ENCODE results near the gene QARS1.

QARS1 gene

DNA sequence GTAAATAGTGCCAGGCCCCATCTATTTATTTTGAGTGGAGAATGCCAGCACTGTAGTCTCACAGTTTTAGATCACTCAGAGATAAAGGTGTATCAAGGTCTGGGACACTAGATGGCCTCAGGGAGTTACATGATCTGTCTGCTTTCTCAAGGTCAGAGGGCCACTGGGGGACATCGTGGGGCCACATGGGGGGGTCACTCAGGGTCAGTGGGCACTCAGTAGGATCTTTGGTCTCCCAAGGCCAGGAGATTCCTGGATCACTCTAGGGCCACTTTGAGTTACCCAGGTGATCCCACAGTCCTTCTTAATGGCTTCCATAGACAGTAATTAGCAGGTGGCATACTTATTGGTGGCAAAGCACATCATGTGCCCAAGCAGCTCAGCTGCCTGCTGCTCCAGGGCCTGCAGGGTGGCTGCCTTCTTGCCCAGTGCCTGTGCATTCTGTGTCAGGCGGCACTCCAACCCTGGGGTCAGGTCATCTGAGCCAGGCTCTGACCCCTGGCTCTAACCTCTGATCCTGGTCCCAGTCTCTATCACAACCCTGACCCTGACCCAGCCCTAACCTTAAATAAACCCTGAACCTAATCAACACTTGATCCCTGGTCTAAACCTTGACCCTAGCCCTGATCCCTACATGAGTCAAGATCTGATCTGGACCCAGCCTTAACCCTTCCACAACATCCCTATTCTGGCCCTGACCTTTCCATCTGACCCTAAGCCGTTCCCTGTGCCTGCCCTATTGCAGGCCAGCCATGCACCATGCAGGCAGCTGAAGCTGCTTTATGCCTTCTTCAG lies 30.1 kb upstream of the QARS1 start:
- H3K27ac ChIP-seq (ENCODE audit: low read depth, low read length) = no peak overlapping the region
- H3K9me3 ChIP-seq (ENCODE audit: insufficient read depth, low read length) = no peaks in the 10 kb centered on the region
- H3K27me3 ChIP-seq (ENCODE audit: low read length) = no peaks in the 10 kb centered on the region
- no peaks in the 10 kb centered on the region for H3K36me3 ChIP-seq (ENCODE audit: low read length)
- TF ChIP-seq, protein P1, sequence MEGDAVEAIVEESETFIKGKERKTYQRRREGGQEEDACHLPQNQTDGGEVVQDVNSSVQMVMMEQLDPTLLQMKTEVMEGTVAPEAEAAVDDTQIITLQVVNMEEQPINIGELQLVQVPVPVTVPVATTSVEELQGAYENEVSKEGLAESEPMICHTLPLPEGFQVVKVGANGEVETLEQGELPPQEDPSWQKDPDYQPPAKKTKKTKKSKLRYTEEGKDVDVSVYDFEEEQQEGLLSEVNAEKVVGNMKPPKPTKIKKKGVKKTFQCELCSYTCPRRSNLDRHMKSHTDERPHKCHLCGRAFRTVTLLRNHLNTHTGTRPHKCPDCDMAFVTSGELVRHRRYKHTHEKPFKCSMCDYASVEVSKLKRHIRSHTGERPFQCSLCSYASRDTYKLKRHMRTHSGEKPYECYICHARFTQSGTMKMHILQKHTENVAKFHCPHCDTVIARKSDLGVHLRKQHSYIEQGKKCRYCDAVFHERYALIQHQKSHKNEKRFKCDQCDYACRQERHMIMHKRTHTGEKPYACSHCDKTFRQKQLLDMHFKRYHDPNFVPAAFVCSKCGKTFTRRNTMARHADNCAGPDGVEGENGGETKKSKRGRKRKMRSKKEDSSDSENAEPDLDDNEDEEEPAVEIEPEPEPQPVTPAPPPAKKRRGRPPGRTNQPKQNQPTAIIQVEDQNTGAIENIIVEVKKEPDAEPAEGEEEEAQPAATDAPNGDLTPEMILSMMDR (IDR thresholded peaks at IDR 0.05; ENCODE audit: insufficient read depth, low read length, poor library complexity, severe bottlenecking) = no peak
- TF ChIP-seq EZH2phosphoT487 (conservative IDR thresholded peaks at IDR 0.05; ENCODE audit: low read length) = no peak
- no peak overlapping the region for H3K4me3 ChIP-seq (ENCODE audit: insufficient read depth, low read length, poor library complexity, severe bottlenecking)
- no peaks in the 10 kb centered on the region for H3K79me2 ChIP-seq (ENCODE audit: insufficient read depth, low read length)
- no peaks in the 10 kb centered on the region for H4K20me1 ChIP-seq (ENCODE audit: low read depth, low read length)
- H3K4me2 ChIP-seq (ENCODE audit: low read depth, low read length, poor library complexity, severe bottlenecking) = no peak overlapping the region
- H3F3A ChIP-seq (ENCODE audit: insufficient read depth) = no peaks in the 10 kb centered on the region
- H3K9ac ChIP-seq (ENCODE audit: low read length) = no peak overlapping the region
- no peaks in the 10 kb centered on the region for H3K9me2 ChIP-seq (replicated peaks; ENCODE audit: insufficient read depth, low read length)
- no peak overlapping the region for H2AFZ ChIP-seq (ENCODE audit: low read depth, low read length, severe bottlenecking)

DNA sequence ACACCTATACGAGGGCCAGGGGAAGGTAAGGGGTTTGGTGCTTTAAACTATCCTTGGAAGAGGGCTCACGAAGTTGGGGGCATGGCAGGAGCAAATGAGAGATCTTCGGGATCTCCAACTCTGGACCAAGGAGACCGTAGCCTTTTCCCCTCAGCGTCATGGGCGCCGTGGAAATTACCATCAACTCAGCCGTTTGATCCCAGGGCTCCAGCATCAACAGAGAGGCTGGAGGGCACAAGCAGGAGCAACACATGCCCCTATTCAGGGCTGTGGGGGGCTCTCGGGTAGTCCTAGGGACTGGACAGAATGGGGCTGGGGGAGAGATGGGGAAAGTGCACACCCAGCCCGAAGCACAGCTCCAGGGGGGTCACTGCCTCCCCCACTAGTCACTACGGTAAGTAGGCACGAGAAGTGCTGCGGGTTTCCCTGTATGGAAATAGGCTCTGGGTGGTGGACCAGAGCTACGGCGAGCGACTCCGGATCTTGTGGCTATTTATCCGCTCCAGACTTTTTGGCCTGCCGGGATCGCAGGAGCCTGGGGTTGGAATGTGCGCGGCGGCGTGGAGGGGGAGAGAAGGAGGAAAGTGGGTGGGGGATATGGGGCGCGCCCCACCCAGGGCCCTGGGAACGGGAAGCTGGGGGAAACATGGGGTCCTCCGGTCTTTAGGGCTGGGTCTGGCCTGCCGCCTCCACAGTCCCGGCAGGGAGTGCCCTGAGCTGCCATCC lies 28.8 kb upstream of the QARS1 start:
- H3K9ac ChIP-seq (ENCODE audit: low read length) = no peak overlapping the region
- H3F3A ChIP-seq (ENCODE audit: insufficient read depth) = no peaks in the 10 kb centered on the region
- no peaks in the 10 kb centered on the region for H3K9me2 ChIP-seq (replicated peaks; ENCODE audit: insufficient read depth, low read length)
- H3K4me3 ChIP-seq (ENCODE audit: insufficient read depth, low read length, poor library complexity, severe bottlenecking) = no peak overlapping the region
- TF ChIP-seq EZH2phosphoT487 (conservative IDR thresholded peaks at IDR 0.05; ENCODE audit: low read length) = no peak
- TF ChIP-seq, protein P1 (IDR thresholded peaks at IDR 0.05; ENCODE audit: insufficient read depth, low read length, poor library complexity, severe bottlenecking) = no peak
- no peak overlapping the region for H3K4me2 ChIP-seq (ENCODE audit: low read depth, low read length, poor library complexity, severe bottlenecking)
- no peak overlapping the region for H2AFZ ChIP-seq (ENCODE audit: low read depth, low read length, severe bottlenecking)
- H3K36me3 ChIP-seq (ENCODE audit: low read length) = no peaks in the 10 kb centered on the region
- no peaks in the 10 kb centered on the region for H3K9me3 ChIP-seq (ENCODE audit: insufficient read depth, low read length)
- no peak overlapping the region for H3K27ac ChIP-seq (ENCODE audit: low read depth, low read length)
- no peaks in the 10 kb centered on the region for H4K20me1 ChIP-seq (ENCODE audit: low read depth, low read length)
- H3K27me3 ChIP-seq (ENCODE audit: low read length) = no peaks in the 10 kb centered on the region
- H3K79me2 ChIP-seq (ENCODE audit: insufficient read depth, low read length) = no peaks in the 10 kb centered on the region

GRCh38 chr3:49132437-49133225 lies 28.1 kb upstream of the QARS1 start, which contains the start of gene LAMB2:
TSS of gene LAMB2 (minus strand) at chr3:49133050. CDS start at chr3:49132867, 183 bp downstream.
- Histone ChIP-seq H3K9me3 (ENCODE audit: insufficient read depth, low read length) (no peaks in the 10 kb centered on the region), H3K36me3 (ENCODE audit: low read length) (no peaks in the 10 kb centered on the region), H3K9me2 (replicated peaks; ENCODE audit: insufficient read depth, low read length) (no peaks in the 10 kb centered on the region), H3K9ac (ENCODE audit: low read length) (no peak within 1 kb of the TSS), H3K27me3 (ENCODE audit: low read length) (no peaks in the 10 kb centered on the region), H3K4me2 (ENCODE audit: low read depth, low read length, poor library complexity, severe bottlenecking) (no peak within 1 kb of the TSS), H2AFZ (ENCODE audit: low read depth, low read length, severe bottlenecking) (no peak within 1 kb of the TSS), H3F3A (ENCODE audit: insufficient read depth) (no peaks in the 10 kb centered on the region), H3K27ac (ENCODE audit: low read depth, low read length) (no peak within 1 kb of the TSS), H3K79me2 (ENCODE audit: insufficient read depth, low read length) (no peaks in the 10 kb centered on the region), H4K20me1 (ENCODE audit: low read depth, low read length) (no peaks in the 10 kb centered on the region), H3K4me3 (ENCODE audit: insufficient read depth, low read length, poor library complexity, severe bottlenecking) (no peak within 1 kb of the TSS)
- no peak for TF ChIP-seq EZH2phosphoT487 (conservative IDR thresholded peaks at IDR 0.05; ENCODE audit: low read length)
- TF ChIP-seq, protein P1 (IDR thresholded peaks at IDR 0.05; ENCODE audit: insufficient read depth, low read length, poor library complexity, severe bottlenecking) = no peak

Measured in SU-DHL-6 (cell line).